ENCODE results near the gene PADI3. TPM values are rescaled to one million over a fixed set of nuclear protein-coding genes. Genes with fewer than 3 reads are reported as not detected.

Gene PADI3
- total and polyA plus RNA-seq, 2 of the 8 experiments (the other 6 are each of a cell fraction or from before 2014, with no cell fraction given), result 0.37 to 0.94 TPM

DNA sequence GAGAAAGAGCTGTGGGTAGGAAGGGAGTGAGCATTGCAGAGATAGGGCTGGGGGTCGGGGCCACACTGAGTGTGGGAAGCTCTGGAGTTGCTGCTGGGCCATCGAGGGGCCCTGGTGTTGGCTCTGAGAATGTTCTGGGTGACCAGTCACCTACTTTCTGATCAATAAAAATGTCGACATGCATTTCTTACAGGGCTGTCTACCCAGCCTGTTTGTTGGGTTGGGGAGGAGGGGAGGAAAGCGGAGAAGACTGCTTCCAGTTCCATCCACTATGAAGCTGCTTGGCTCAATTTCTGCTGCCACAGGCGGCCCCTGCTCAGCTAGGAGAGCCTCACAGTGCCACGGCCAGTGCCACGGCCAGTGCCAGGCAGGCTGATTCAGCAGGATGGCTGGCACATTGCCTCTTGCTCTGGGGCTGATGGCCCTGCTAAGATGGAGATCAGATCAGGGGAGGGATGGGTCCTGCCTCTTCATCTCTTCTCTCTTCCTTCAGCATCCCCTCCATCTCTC is 3.0 kb upstream of the PADI3 start:
- H2BK120ac ChIP-seq (replicated peaks; ENCODE audit: low read depth, low read length), result peak overlapping the region; percentile 80
- H3K27me3 ChIP-seq (replicated peaks in 1 of 4; ENCODE audit: control insufficient read depth in 3 of 4, extremely low read depth in 1 of 4, insufficient read depth in 3 of 4, low read length in 3 of 4), result no peaks in the 10 kb centered on the region
- CTCF ChIA-PET (ENCODE audit: partially characterized antibody), result interaction anchor here (0.8 to 5.1 kb wide), 12 partner anchors 10 to 190 kb away, joined by 3 to 29 read pairs (median 6); partner anchors contain the start of gene PADI2
- H4K5ac ChIP-seq (ENCODE audit: insufficient read length, low read depth, low read length), result no peak overlapping the region
- no peak overlapping the region for H3K4ac ChIP-seq (replicated peaks; ENCODE audit: insufficient read length, low read depth, low read length)
- no peaks in the 10 kb centered on the region for H3K36me3 ChIP-seq (ENCODE audit: control insufficient read depth in 2 of 4, insufficient read depth in 4 of 4, low read length in 3 of 4)
- WGBS, 2 experiments (ENCODE audit: extremely low coverage in 1 of 2, insufficient coverage in 1 of 2, insufficient read length in 1 of 2, insufficient replicate concordance in 2 of 2, low coverage in 1 of 2, low lambda C conversion rate in 2 of 2, missing lambda C conversion rate in 1 of 2), result 79% methylated on average over 7 of the region's 7 CpGs; no CpG with 5 or more reads in 1 of the 2 experiments
- no peaks in the 10 kb centered on the region for H3K79me2 ChIP-seq (ENCODE audit: control insufficient read depth in 1 of 2, insufficient read depth in 2 of 2, low read length in 2 of 2)
- H3K4me2 ChIP-seq (ENCODE audit: insufficient read depth in 1 of 2, low read depth in 2 of 2, low read length in 2 of 2), result no peak overlapping the region
- peak overlapping the region; percentile 80; the same call in 1 of the 2 replicates for H4K8ac ChIP-seq (ENCODE audit: extremely low read depth, insufficient read depth, low read length)
- peak overlapping the region; percentile 19; the same call in 1 of the 2 replicates for H3K18ac ChIP-seq (ENCODE audit: extremely low read depth, low read length)
- H4K91ac ChIP-seq (replicated peaks; ENCODE audit: insufficient read length, low read length), result peak overlapping the region; percentile 48
- H3K23ac ChIP-seq (ENCODE audit: insufficient read length), result no peak overlapping the region
- no peak for DNase-seq (ENCODE audit: low read depth in 1 of 2, low spot score in 2 of 2)
- no peak overlapping the region for H3K9ac ChIP-seq (replicated peaks in 1 of 4; ENCODE audit: extremely low read depth in 1 of 4, low read depth in 3 of 4, low read length in 3 of 4)
- H3K4me1 ChIP-seq (replicated peaks in 1 of 4; ENCODE audit: control insufficient read depth in 3 of 4, insufficient read depth in 4 of 4, low read length in 3 of 4), result peaks cover 0 to 12% (median 2%) of the 10 kb centered on the region in 4 experiments; a peak in 2 of 7 replicates
- peak overlapping the region; percentile 71; the same call in 1 of the 2 replicates for H2BK12ac ChIP-seq (ENCODE audit: low read depth, low read length)
- no peak overlapping the region for H2AK5ac ChIP-seq (ENCODE audit: low read depth, low read length)
- POLR2A ChIA-PET (ENCODE audit: partially characterized antibody), result interaction anchor here (2.1 kb wide), 1 partner anchor 160 kb away, joined by 4 read pairs; no protein-coding TSS in a partner anchor
- no peak overlapping the region for H3K14ac ChIP-seq (ENCODE audit: insufficient read length)
- no peak overlapping the region for H2BK20ac ChIP-seq (ENCODE audit: low read length)
- H3K9me3 ChIP-seq (ENCODE audit: insufficient read depth in 2 of 2, low read depth in 1 of 2, low read length in 1 of 2), result no peaks in the 10 kb centered on the region
- no peaks in the 10 kb centered on the region for H3K23me2 ChIP-seq (ENCODE audit: low read depth, low read length)
- H2BK5ac ChIP-seq (ENCODE audit: low read depth, low read length), result no peak overlapping the region
- no peak overlapping the region for H2AFZ ChIP-seq (ENCODE audit: low read length)
- no peak overlapping the region for H3K4me3 ChIP-seq (ENCODE audit: extremely low read depth in 1 of 4, insufficient read depth in 2 of 4, low read depth in 3 of 4, low read length in 4 of 4)
- H3K27ac ChIP-seq (ENCODE audit: low read depth, low read length), result no peak overlapping the region
- TF ChIP-seq POU5F1 (IDR thresholded peaks at IDR 0.05; ENCODE audit: low read depth, low read length) (no peak), POLR2AphosphoS5 (IDR thresholded peaks at IDR 0.05; ENCODE audit: low read depth, low read length) (no peak), RXRA (IDR thresholded peaks at IDR 0.05; ENCODE audit: insufficient read depth, low read depth, low read length) (no peak), SUZ12 (IDR thresholded peaks at IDR 0.05; ENCODE audit: low read length) (no peak), SRF (IDR thresholded peaks at IDR 0.05; ENCODE audit: low read depth, low read length) (no peak)
- TF ChIP-seq, protein P1, sequence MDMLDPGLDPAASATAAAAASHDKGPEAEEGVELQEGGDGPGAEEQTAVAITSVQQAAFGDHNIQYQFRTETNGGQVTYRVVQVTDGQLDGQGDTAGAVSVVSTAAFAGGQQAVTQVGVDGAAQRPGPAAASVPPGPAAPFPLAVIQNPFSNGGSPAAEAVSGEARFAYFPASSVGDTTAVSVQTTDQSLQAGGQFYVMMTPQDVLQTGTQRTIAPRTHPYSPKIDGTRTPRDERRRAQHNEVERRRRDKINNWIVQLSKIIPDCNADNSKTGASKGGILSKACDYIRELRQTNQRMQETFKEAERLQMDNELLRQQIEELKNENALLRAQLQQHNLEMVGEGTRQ (IDR thresholded peaks at IDR 0.05; ENCODE audit: low read length), result no peak
- H4K20me1 ChIP-seq (replicated peaks in 1 of 2; ENCODE audit: control insufficient read depth in 1 of 2, insufficient read depth in 2 of 2, low read length in 2 of 2), result no peaks in the 10 kb centered on the region
- no peak for FAIRE-seq
- H3K56ac ChIP-seq (replicated peaks; ENCODE audit: insufficient read length, low read depth, low read length), result no peak overlapping the region
- 0 out of 2 replicates have a peak overlapping the region, but pooled peaks have one; percentile 18 for H2BK15ac ChIP-seq (ENCODE audit: low read length)
- H3K79me1 ChIP-seq (ENCODE audit: low read depth, low read length), result no peaks in the 10 kb centered on the region

Measured in H1 (cell line).